Progenitor cell of endocrine pancreas (in vitro differentiated cells): ENCODE results near the gene HRH3. TPM values are rescaled to one million over a fixed set of nuclear protein-coding genes. Genes with fewer than 3 reads are reported as not detected.

Source experiments
- DNase-seq: peaks from one replicate; pipeline ENCODE4 v3.0.0; 2021; ENCODE audit warnings: low spot score; ENCODE audit not compliant: unreplicated experiment
- H3K27ac Mint-ChIP-seq: 2 replicates; pipeline ENCODE4 v1.8.0; 2021; ENCODE audit warnings: mild to moderate bottlenecking, moderate library complexity, mixed read lengths
- H3K27me3 Mint-ChIP-seq: 2 replicates; pipeline ENCODE4 v1.8.0; 2021; ENCODE audit warnings: mixed read lengths
- H3K36me3 Mint-ChIP-seq: 2 replicates; pipeline ENCODE4 v1.8.0; 2022; ENCODE audit warnings: mixed read lengths; ENCODE audit not compliant: insufficient read depth
- H3K4me1 Mint-ChIP-seq: 2 replicates; pipeline ENCODE4 v1.8.0; 2021; ENCODE audit warnings: low read depth, mixed read lengths
- H3K4me3 Mint-ChIP-seq: 2 replicates; pipeline ENCODE4 v1.8.0; 2021; ENCODE audit warnings: low read depth, mild to moderate bottlenecking, moderate library complexity, mixed read lengths
- H3K9me3 Mint-ChIP-seq: 2 replicates; pipeline ENCODE4 v1.8.0; 2021; ENCODE audit warnings: low read depth, mixed read lengths
- total RNA-seq: library from RNA; stranded (reverse); gene quantifications from 2 replicates; pipeline ENCODE4 v1.2.1, GENCODE V29; 2021
- TF ChIP-seq, protein P1 (sequence below): fragments of 200-600 bp; sonication (generic); IDR thresholded peaks from one replicate; pipeline ENCODE4 v1.5.0; 2021; ENCODE audit warnings: antibody characterized with exemption, mild to moderate bottlenecking; ENCODE audit not compliant: unreplicated experiment

Gene HRH3
- total RNA-seq, 1 donor from 2014 or later, result 0.10 TPM

DNA sequence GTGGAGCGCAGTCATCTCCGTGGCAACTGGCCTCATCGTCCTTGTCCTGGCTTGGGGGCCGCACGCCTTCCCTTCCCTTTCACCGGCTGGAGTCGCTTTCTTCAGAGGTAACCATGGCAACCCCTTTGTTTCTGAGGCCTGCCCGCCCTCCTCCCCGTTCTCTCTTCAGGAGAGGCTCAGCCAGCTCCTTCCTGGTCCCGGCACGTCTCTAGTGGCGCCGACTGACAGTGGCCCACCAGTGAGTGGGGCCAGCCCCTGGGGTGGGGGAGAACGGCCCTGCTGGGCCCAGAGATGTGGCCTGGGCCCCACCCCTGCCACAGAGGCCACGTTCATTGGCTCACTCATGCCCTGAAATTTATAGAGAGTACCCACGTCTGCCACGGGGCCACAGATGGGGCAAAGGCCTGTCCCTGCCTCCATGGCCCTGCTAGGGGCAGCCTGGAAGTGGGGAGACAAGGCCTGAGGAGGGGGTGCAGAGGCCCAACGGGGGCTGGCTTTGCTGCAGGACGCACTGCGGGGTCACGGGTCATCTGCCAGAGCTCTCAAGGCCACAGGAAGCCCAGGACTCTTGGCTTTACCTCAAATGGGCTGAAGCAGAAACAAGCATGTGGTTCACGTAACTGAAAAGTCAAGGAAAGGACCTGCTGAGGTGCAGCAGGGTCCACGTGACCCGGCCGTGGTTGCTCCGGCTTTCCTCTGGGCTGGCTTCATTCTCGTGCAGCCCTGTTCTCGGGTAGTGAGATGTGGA lies 16.9 kb upstream of the HRH3 start:
- no peaks in the 10 kb centered on the region for H3K9me3 Mint-ChIP-seq
- H3K4me3 Mint-ChIP-seq, result no peak overlapping the region
- no peak for DNase-seq
- TF ChIP-seq, protein P1, sequence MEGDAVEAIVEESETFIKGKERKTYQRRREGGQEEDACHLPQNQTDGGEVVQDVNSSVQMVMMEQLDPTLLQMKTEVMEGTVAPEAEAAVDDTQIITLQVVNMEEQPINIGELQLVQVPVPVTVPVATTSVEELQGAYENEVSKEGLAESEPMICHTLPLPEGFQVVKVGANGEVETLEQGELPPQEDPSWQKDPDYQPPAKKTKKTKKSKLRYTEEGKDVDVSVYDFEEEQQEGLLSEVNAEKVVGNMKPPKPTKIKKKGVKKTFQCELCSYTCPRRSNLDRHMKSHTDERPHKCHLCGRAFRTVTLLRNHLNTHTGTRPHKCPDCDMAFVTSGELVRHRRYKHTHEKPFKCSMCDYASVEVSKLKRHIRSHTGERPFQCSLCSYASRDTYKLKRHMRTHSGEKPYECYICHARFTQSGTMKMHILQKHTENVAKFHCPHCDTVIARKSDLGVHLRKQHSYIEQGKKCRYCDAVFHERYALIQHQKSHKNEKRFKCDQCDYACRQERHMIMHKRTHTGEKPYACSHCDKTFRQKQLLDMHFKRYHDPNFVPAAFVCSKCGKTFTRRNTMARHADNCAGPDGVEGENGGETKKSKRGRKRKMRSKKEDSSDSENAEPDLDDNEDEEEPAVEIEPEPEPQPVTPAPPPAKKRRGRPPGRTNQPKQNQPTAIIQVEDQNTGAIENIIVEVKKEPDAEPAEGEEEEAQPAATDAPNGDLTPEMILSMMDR, result no peak
- H3K4me1 Mint-ChIP-seq, result peaks cover 13% of the 10 kb centered on the region
- H3K27me3 Mint-ChIP-seq, result peaks cover 3% of the 10 kb centered on the region
- peaks cover 6% of the 10 kb centered on the region for H3K36me3 Mint-ChIP-seq
- no peak overlapping the region for H3K27ac Mint-ChIP-seq

DNA sequence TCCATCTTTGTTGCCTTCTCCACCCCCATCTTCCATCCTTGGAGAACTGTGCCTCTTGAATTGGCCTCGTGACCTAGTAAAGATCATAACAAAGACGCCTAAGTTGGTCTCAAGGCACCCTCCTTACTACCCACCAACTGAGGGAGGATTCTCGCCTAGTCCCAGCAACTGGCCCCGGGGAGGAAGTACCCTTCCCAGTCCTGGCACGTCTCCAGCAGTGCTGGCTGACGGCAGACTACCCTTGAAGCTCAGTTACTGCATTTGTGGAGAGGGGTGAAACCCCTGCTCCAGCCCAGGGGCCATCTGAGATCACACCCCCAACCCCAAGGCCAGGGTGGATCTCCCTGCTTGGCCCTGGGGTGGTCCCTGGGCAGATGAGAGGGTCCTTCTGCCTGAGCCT lies 16.1 kb upstream of the HRH3 start:
- H3K36me3 Mint-ChIP-seq, result peaks cover 2% of the 10 kb centered on the region
- peaks cover 3% of the 10 kb centered on the region for H3K27me3 Mint-ChIP-seq
- no peaks in the 10 kb centered on the region for H3K9me3 Mint-ChIP-seq
- peaks cover 13% of the 10 kb centered on the region for H3K4me1 Mint-ChIP-seq
- no peak for DNase-seq
- no peak overlapping the region for H3K27ac Mint-ChIP-seq
- TF ChIP-seq, protein P1, result no peak
- H3K4me3 Mint-ChIP-seq, result no peak overlapping the region

DNA sequence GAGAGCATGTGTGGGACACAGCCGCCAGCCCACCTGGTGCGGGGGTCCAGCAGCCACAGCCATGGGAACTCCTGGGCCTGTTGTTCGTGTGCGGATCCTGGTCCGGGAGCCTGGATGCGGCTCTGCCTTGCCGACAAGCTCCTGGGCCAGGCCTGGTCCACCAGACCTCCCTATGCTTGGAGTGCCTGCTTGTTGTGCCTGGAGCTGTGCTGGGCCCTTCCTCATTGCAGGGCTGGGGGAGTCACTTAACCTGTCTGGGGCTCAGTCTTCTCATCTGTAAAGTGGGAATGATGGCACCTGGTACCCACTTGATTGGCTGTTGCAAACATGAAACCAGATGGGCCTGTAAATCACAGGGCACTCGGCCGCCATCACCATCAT lies 15.7 kb upstream of the HRH3 start:
- TF ChIP-seq, protein P1, result no peak
- Mint-ChIP-seq H3K4me1 (peaks cover 13% of the 10 kb centered on the region), H3K4me3 (no peak overlapping the region), H3K9me3 (no peaks in the 10 kb centered on the region), H3K27ac (no peak overlapping the region), H3K36me3 (peaks cover 2% of the 10 kb centered on the region), H3K27me3 (peaks cover 3% of the 10 kb centered on the region)
- no peak for DNase-seq

DNA sequence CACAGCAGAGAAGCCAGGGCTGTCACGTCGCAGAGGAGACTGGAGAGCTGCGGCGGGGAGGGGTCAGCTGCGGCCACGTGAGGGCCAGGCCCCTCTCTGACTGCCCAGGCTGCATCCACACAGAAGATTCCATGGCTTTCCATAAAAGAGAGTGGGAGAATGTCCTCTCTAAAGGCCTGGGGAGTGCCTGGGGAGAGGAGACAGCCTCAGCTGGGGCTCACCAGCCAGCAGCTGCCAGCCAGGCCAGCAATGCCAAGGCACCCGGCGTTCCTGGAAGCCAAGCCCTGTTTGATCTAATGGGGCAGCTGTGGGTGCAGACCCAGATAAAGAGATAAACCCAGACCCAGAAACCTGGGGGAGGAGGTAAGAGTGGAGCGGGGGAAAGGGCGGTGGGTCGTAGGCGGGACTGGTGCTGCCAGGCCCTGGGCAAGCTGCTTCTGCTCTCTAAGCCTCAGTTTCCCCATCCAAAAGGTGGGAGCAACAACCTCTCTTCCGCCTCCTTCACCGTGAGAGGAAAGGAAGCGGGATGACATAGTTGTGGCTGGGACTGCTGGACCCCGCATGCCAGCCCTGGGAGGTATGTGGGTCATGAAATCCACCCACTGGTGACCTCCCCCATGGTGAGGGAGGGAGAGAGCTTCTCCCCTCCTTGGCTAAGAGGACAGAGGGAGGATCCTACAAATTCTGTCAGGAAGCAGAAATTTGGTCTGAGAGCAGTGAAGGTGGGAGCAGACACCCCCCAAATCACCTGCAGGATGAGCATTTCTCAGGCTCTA lies 15.1 kb upstream of the HRH3 start:
- TF ChIP-seq, protein P1, result no peak
- no peak overlapping the region for H3K4me3 Mint-ChIP-seq

DNA sequence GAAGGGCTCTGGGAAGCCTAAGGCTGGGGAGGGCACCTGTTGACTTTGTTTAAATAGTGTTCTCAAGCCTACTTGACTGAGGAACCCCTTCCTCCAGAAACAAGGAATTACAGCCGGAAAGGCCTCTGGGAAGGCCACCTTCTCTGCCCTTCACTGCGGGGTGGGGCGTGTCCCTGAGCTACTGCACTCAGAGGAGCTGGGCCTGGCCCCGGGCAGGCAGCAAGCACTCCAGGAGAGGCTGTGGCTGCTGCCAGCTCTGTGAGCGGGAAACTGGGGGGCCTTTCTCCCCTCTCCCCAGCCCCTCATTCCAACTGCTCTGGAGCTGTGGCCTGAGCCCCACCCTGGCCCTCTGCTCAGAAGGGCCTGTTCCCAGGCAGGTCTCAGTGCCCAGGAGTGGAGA lies 14.3 kb upstream of the HRH3 start:
- Mint-ChIP-seq H3K9me3 (no peaks in the 10 kb centered on the region), H3K36me3 (no peaks in the 10 kb centered on the region), H3K4me3 (no peak overlapping the region), H3K27me3 (peaks cover 3% of the 10 kb centered on the region), H3K27ac (no peak overlapping the region), H3K4me1 (peaks cover 4% of the 10 kb centered on the region)
- DNase-seq, result no peak
- TF ChIP-seq, protein P1, result no peak

More for the DNA sequence above, 15.1 kb upstream of the HRH3 start:
- Mint-ChIP-seq H3K36me3 (peaks cover 2% of the 10 kb centered on the region), H3K9me3 (no peaks in the 10 kb centered on the region), H3K4me1 (peaks cover 13% of the 10 kb centered on the region), H3K27me3 (peaks cover 3% of the 10 kb centered on the region), H3K27ac (no peak overlapping the region)
- no peak for DNase-seq
